Breast epithelium (tissue), 4 donors: ENCODE data around the gene EIF4B. TPM values are rescaled to one million over a fixed set of nuclear protein-coding genes. Genes with fewer than 3 reads are reported as not detected.

ENCODE experiments used
- DNase-seq, 2 donors: peaks; one replicate each; pipeline ENCODE4 v3.0.0-alpha.2; 2019; ENCODE audit warnings: low spot score in 2 of 2
- H3K27ac ChIP-seq, 2 donors: fragments of 200-600 bp; sonication (generic) in 1 of 2; one replicate each; pipeline ENCODE4 v1.5.1; 2016 to 2019; ENCODE audit warnings: mild to moderate bottlenecking in 1 of 2
- H3K27me3 ChIP-seq, 2 donors: fragments of 200-600 bp; sonication (generic) in 1 of 2; one replicate each; pipeline versions ENCODE4 v1.5.1 to v1.6.0; 2017 to 2019; ENCODE audit warnings: control low read depth in 1 of 2, mild to moderate bottlenecking in 1 of 2
- H3K36me3 ChIP-seq: fragments of 200-600 bp; one replicate; pipeline ENCODE4 v1.5.1; 2019
- H3K4me1 ChIP-seq, 2 donors: fragments of 200-600 bp; sonication (generic); one replicate each; pipeline ENCODE4 v1.5.1; 2016 to 2019; ENCODE audit warnings: control low read depth in 1 of 2
- H3K4me3 ChIP-seq, 3 donors: fragments of 200-600 bp; sonication (generic); 1 replicate in 2 of 3; 2 replicates in 1 of 3; pipeline ENCODE4 v1.5.1; 2016 to 2019; ENCODE audit warnings: mild to moderate bottlenecking in 3 of 3, moderate library complexity in 2 of 3
- H3K9me3 ChIP-seq, 2 donors: fragments of 200-600 bp; sonication (generic) in 1 of 2; one replicate each; pipeline ENCODE4 v1.5.1; 2016 to 2019; ENCODE audit warnings: control low read depth in 1 of 2
- POLR2A ChIP-seq: fragments of 450-650 bp; IDR thresholded peaks from one replicate; pipeline ENCODE4 v1.6.1; 2016; ENCODE audit warnings: antibody characterized with exemption, mild to moderate bottlenecking, moderate library complexity
- POLR2AphosphoS5 ChIP-seq, 3 donors: sonication (generic); formaldehyde crosslinking; IDR thresholded peaks; one replicate each; pipeline ENCODE4 v1.6.1; 2017; ENCODE audit warnings: antibody characterized with exemption in 3 of 3
- intact Hi-C: fragments of 100-400 bp; cut with DNase I; formaldehyde crosslinking; loops from one replicate; pipeline ENCODE4 v1.15.1; 2023; ENCODE audit warnings: low total_unique reads
- total RNA-seq, 3 donors: library from RNA; depleted of rRNA; stranded (reverse); fragments of >200 nt; gene quantifications; one replicate each; pipeline ENCODE4 v1.1.0, GENCODE V29; 2016
- TF ChIP-seq, protein P1 (sequence below), 3 donors: fragments of 450-650 bp; IDR thresholded peaks; one replicate each; pipeline ENCODE4 v1.5.1; 2016 to 2017; ENCODE audit warnings: antibody characterized with exemption in 3 of 3, mild to moderate bottlenecking in 3 of 3, moderate library complexity in 3 of 3

EIF4B gene
- total RNA-seq, 3 donors from 2014 or later, result 600 to 759 (median 614) TPM

DNA sequence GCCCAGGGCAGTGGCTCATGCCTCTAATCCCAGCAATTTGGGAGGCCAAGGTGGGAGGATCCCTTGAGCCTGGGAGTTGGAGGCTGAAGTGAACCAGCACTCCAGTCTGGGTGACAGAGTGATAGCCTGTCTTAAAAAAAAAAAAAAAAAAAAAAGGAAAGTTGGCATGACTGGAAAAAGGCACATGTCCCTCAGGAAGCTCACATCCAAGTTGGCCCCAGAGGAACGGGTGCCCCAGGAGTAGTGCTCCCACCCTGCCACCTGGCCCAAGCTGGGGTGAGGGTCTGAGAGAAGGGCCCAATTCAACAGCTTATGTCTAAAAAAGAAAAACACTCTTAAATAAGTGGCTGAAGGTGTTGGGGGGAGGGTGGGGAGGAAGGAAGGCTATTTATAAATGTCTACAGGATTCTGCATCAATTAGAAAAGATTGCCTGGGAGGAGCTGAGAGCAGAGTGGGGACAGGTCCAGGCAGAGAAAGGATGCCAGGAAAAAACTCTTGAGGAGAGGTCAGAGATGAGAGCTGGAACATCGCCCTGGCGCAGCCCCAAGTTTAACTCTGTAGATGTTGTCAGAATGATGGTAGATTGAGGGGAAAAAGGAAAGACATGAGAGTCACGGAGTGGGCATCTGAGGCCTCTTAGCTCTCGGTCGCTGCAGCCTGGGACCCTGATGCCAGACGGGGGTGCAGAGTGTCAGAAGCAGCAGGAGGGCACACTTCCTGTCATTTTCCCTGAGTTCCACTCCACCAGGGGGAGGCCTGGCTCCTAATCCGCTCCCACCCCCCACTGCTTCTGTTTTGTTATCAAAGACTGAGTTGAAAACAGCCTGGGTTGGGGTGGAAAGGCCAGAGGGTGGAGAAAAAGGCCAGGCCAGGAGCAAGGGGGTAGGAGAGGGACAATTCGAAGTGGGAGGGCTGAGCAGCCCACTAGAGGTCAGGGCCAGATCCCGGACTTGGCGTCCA lies 65.6 kb downstream of the EIF4B start:
- no peaks in the 10 kb centered on the region for H3K27me3 ChIP-seq
- intact Hi-C loops, result no loop called here
- peak overlapping the region in 1 of 3 donors; percentile 17 for H3K4me3 ChIP-seq
- H3K27ac ChIP-seq, result peak overlapping the region; percentile 67 to 87
- no peaks in the 10 kb centered on the region for H3K36me3 ChIP-seq
- H3K4me1 ChIP-seq, result peaks cover 0 to 3% of the 10 kb centered on the region in 2 donors
- no peak for TF ChIP-seq POLR2A
- TF ChIP-seq POLR2AphosphoS5 (IDR thresholded peaks at IDR 0.05), result peak in 2 of 3 donors; percentile 8 to 20
- TF ChIP-seq, protein P1, sequence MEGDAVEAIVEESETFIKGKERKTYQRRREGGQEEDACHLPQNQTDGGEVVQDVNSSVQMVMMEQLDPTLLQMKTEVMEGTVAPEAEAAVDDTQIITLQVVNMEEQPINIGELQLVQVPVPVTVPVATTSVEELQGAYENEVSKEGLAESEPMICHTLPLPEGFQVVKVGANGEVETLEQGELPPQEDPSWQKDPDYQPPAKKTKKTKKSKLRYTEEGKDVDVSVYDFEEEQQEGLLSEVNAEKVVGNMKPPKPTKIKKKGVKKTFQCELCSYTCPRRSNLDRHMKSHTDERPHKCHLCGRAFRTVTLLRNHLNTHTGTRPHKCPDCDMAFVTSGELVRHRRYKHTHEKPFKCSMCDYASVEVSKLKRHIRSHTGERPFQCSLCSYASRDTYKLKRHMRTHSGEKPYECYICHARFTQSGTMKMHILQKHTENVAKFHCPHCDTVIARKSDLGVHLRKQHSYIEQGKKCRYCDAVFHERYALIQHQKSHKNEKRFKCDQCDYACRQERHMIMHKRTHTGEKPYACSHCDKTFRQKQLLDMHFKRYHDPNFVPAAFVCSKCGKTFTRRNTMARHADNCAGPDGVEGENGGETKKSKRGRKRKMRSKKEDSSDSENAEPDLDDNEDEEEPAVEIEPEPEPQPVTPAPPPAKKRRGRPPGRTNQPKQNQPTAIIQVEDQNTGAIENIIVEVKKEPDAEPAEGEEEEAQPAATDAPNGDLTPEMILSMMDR (IDR thresholded peaks at IDR 0.05), result no peak
- peak in 1 of 2 donors; percentile 75 for DNase-seq
- no peaks in the 10 kb centered on the region for H3K9me3 ChIP-seq

DNA sequence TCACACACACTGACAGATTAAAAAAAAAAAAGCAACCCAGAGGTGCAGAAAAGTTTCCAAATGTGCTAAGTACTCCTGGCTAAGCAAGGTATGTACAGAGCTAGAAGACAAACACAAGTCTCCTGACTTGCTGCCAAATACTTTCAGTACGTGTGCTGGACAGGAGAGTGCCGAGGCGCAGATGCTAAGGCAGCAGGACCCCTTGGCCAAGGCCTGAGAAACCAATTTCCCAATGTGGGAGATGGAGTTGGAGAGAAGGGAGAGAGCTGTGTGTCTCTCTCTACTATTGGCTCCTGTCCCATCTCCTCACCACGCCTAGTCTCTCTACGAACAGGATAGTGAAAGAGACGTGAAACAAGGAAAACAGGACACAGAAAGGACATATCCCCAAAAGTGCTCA lies 67.6 kb downstream of the EIF4B start:
- TF ChIP-seq POLR2A (no peak), POLR2AphosphoS5 (IDR thresholded peaks at IDR 0.05) (peak in 1 of 3 donors; percentile 42)
- TF ChIP-seq, protein P1 (IDR thresholded peaks at IDR 0.05), result no peak
- H3K27me3 ChIP-seq, result no peaks in the 10 kb centered on the region
- H3K27ac ChIP-seq, result peak overlapping the region; percentile 54 to 73
- no peaks in the 10 kb centered on the region for H3K36me3 ChIP-seq
- intact Hi-C loops, result no loop called here
- H3K4me1 ChIP-seq, result peaks cover 3 to 7% of the 10 kb centered on the region in 2 donors
- H3K4me3 ChIP-seq, result peak overlapping the region in 1 of 3 donors; percentile 7
- no peak for DNase-seq
- no peaks in the 10 kb centered on the region for H3K9me3 ChIP-seq

- H3K27me3 ChIP-seq, result no peaks in the 10 kb centered on the region
- DNase-seq, result no peak
- peak overlapping the region; percentile 54 to 73 for H3K27ac ChIP-seq
- H3K4me1 ChIP-seq, result peaks cover 0 to 7% of the 10 kb centered on the region in 2 donors
- peak overlapping the region in 1 of 3 donors; percentile 7 for H3K4me3 ChIP-seq
- TF ChIP-seq POLR2AphosphoS5 (IDR thresholded peaks at IDR 0.05) (no peak), POLR2A (no peak)
- TF ChIP-seq, protein P1 (IDR thresholded peaks at IDR 0.05), result no peak
- H3K36me3 ChIP-seq, result no peaks in the 10 kb centered on the region
- intact Hi-C loops, result no loop called here
- no peaks in the 10 kb centered on the region for H3K9me3 ChIP-seq
These were observed 68.2 kb downstream of the EIF4B start for GRCh38 chr12:53074283-53074998.

GRCh38 chr12:53074999-53075370 lies 68.7 kb downstream of the EIF4B start:
- no peaks in the 10 kb centered on the region for H3K27me3 ChIP-seq
- DNase-seq, result no peak
- no peaks in the 10 kb centered on the region for H3K9me3 ChIP-seq
- no peaks in the 10 kb centered on the region for H3K36me3 ChIP-seq
- TF ChIP-seq POLR2A (no peak), POLR2AphosphoS5 (IDR thresholded peaks at IDR 0.05) (no peak)
- TF ChIP-seq, protein P1 (IDR thresholded peaks at IDR 0.05), result no peak
- peaks cover 0 to 7% of the 10 kb centered on the region in 2 donors for H3K4me1 ChIP-seq
- intact Hi-C loops, result no loop called here
- no peak overlapping the region for H3K4me3 ChIP-seq
- H3K27ac ChIP-seq, result peak overlapping the region in 1 of 2 donors; percentile 73
